GM12878 (cell line): ENCODE results near the gene SCARB1. TPM values are rescaled to one million over a fixed set of nuclear protein-coding genes. Genes with fewer than 3 reads are reported as not detected.

Experiments used
- ATF2 ChIP-seq: IDR thresholded peaks from 2 replicates; pipeline ENCODE4 v1.6.1; 2012; ENCODE audit warnings: low read length, inconsistent platforms
- ATF7 ChIP-seq: fragments of 450-650 bp; IDR thresholded peaks from 2 replicates; pipeline ENCODE4 v1.6.1; 2016; ENCODE audit warnings: low read depth, mild to moderate bottlenecking
- BCL3 ChIP-seq: IDR thresholded peaks from 2 replicates; pipeline ENCODE4 v1.6.1; 2011; ENCODE audit warnings: borderline replicate concordance, low read depth, mild to moderate bottlenecking, moderate library complexity, low read length; ENCODE audit not compliant: insufficient read depth, poor library complexity, severe bottlenecking
- CBX5 ChIP-seq: sonication (generic); IDR thresholded peaks from 2 replicates; pipeline ENCODE4 v1.6.1; 2016; ENCODE audit warnings: low read depth, moderate library complexity, mild to moderate bottlenecking, inconsistent platforms
- ESRRA ChIP-seq: IDR thresholded peaks from 2 replicates; pipeline ENCODE4 v1.6.1; 2012; ENCODE audit warnings: mild to moderate bottlenecking, low read length, improper control_type of control experiment
- EZH2 ChIP-seq: IDR thresholded peaks from 2 replicates; pipeline ENCODE4 v1.6.1; 2012; ENCODE audit warnings: low read depth, mild to moderate bottlenecking, control low read depth, inconsistent platforms, low read length, borderline replicate concordance; ENCODE audit not compliant: control insufficient read depth
- JUNB ChIP-seq: IDR thresholded peaks from 2 replicates; pipeline ENCODE4 v1.6.1; 2016; ENCODE audit warnings: antibody characterized with exemption, mild to moderate bottlenecking
- MXI1 ChIP-seq: fragments of 150-350 bp; IDR thresholded peaks from 2 replicates; pipeline ENCODE4 v1.6.1; 2011; ENCODE audit warnings: low read depth, mild to moderate bottlenecking, inconsistent platforms, low read length, improper control_type of control experiment
- NFYB ChIP-seq: IDR thresholded peaks from 2 replicates; pipeline ENCODE4 v1.6.1; 2011; ENCODE audit warnings: low read depth, mild to moderate bottlenecking, low read length, improper control_type of control experiment, moderate library complexity; ENCODE audit not compliant: insufficient read depth
- POU2F2 ChIP-seq: IDR thresholded peaks from 3 replicates; pipeline ENCODE4 v1.6.1; 2011; ENCODE audit warnings: low read depth, mild to moderate bottlenecking, low read length, borderline replicate concordance
- RELA ChIP-seq: fragments of 450-650 bp; IDR thresholded peaks from 2 replicates; pipeline ENCODE4 v1.8.0; 2014; ENCODE audit warnings: borderline replicate concordance; ENCODE audit not compliant: partially characterized antibody
- SP1 ChIP-seq: IDR thresholded peaks from one replicate; pipeline ENCODE4 v1.6.1; 2011; ENCODE audit warnings: low read depth, low read length
- TCF3 ChIP-seq: IDR thresholded peaks from 2 replicates; pipeline ENCODE4 v1.6.1; 2012; ENCODE audit warnings: low read depth, mild to moderate bottlenecking, low read length, borderline replicate concordance; ENCODE audit not compliant: insufficient read depth
- USF2 ChIP-seq: IDR thresholded peaks from 2 replicates; pipeline ENCODE4 v1.6.1; 2011; ENCODE audit warnings: low read depth, low read length, improper control_type of control experiment, borderline replicate concordance
- YY1 ChIP-seq: IDR thresholded peaks from 2 replicates; pipeline ENCODE4 v1.6.1; 2011; ENCODE audit warnings: low read depth, mild to moderate bottlenecking, low read length
- ZBED1 ChIP-seq: IDR thresholded peaks from 2 replicates; pipeline ENCODE4 v1.6.1; 2016; ENCODE audit warnings: borderline replicate concordance
- ZBTB4 ChIP-seq: fragments of 450-650 bp; formaldehyde crosslinking; IDR thresholded peaks from 2 replicates; pipeline ENCODE4 v1.4.0; 2022; ENCODE audit warnings: mild to moderate bottlenecking, moderate library complexity
- polyA plus RNA-seq, 11 experiments: library from polyadenylated mRNA; depleted of rRNA in 4 of 11; unstranded in 6 of 11; stranded (reverse) in 5 of 11; fragments of >200 nt; fragmentation: Nextera tagmentation in 4 of 11; fragmentation: Illumina TruSeq in 1 of 11; extraction: Ambion mirVana in 4 of 11; extraction: Trizol in 1 of 11; gene quantifications; 1 replicate in 1 of 11; 2 replicates in 10 of 11; pipeline versions ENCODE4 v1.2.1 to v1.2.3, GENCODE V29; 2011 to 2016; ENCODE audit warnings: inconsistent platforms in 2 of 11, missing spikeins in 2 of 11, low read depth in 1 of 11
- total RNA-seq, 4 experiments: library from RNA; depleted of rRNA in 3 of 4; stranded (reverse); fragments of >200 nt in 3 of 4; fragmentation: Illumina TruSeq in 1 of 4; extraction: Trizol in 1 of 4; gene quantifications; 2 replicates each; pipeline versions ENCODE4 v1.2.1 to v1.2.3, GENCODE V29; 2013 to 2021

SCARB1 gene
- total and polyA plus RNA-seq, 10 of the 15 experiments (the other 5 are each of a cell fraction or from before 2014, with no cell fraction given), result 0.34 to 104 (median 63.1) TPM

- no peak; the same call in 1 of the 2 replicates for TF ChIP-seq ATF2
- no peak for TF ChIP-seq ESRRA
- no peak for TF ChIP-seq SP1
- TF ChIP-seq TCF3, result no peak
- no peak for TF ChIP-seq USF2
- TF ChIP-seq BCL3, result peak; percentile 59
- TF ChIP-seq YY1, result 0 out of 2 replicates have a peak, but pooled peaks have one; percentile 28
- TF ChIP-seq RELA, result peak; percentile 39
- TF ChIP-seq CBX5, result no peak
- TF ChIP-seq ATF7, result no peak
- TF ChIP-seq EZH2, result no peak
- TF ChIP-seq POU2F2, result 0 out of 3 replicates have a peak, but pooled peaks have one; percentile 4
- TF ChIP-seq ZBED1, result no peak
- TF ChIP-seq NFYB, result no peak
- no peak for TF ChIP-seq ZBTB4 (CRISPR knock-in tag)
- no peak for TF ChIP-seq MXI1
- TF ChIP-seq JUNB, result no peak; the same call in 1 of the 2 replicates
These were observed 68.3 kb downstream of the SCARB1 start (continued) for GRCh38 chr12:124795081-124795948.
